Ovary (tissue), 3 donors: ENCODE measurements around the gene OR51E1.

ENCODE experiments used
- EP300 ChIP-seq: sonication (generic); formaldehyde crosslinking; IDR thresholded peaks from one replicate; pipeline ENCODE4 v1.6.1; 2017; ENCODE audit warnings: antibody characterized with exemption
- POLR2A ChIP-seq: fragments of 450-650 bp; IDR thresholded peaks from one replicate; pipeline ENCODE4 v1.6.1; 2017; ENCODE audit warnings: antibody characterized with exemption, mild to moderate bottlenecking, moderate library complexity
- TF ChIP-seq, protein P1 (sequence below), 3 donors: fragments of 450-650 bp in 2 of 3; fragments of 200-600 bp in 1 of 3; IDR thresholded peaks; one replicate each; pipeline versions ENCODE4 v1.5.1 to v1.8.0; 2016 to 2022; ENCODE audit warnings: antibody characterized with exemption in 3 of 3, mild to moderate bottlenecking in 1 of 3
- donor health status: DM: no; HTN: no; CAD: no.

DNA sequence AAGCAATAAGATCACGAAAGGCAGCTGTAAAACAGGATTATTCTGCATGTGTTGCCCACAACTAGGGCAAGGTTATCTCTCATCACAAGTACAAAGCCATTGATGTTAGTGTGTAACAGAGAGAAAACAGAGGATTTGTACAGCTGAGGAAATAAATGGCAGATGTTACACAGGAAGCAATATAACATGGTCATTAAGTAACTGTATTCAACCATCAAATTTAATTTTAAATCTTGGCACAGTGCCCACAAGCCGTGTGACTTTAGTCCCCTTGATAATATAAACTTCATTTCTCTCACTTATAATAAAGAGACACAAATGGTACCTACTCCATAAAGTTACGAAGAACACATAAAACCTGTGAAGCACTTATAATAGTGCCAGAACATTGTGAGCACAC, 36.6 kb downstream of the OR51E1 start:
- TF ChIP-seq, protein P1, sequence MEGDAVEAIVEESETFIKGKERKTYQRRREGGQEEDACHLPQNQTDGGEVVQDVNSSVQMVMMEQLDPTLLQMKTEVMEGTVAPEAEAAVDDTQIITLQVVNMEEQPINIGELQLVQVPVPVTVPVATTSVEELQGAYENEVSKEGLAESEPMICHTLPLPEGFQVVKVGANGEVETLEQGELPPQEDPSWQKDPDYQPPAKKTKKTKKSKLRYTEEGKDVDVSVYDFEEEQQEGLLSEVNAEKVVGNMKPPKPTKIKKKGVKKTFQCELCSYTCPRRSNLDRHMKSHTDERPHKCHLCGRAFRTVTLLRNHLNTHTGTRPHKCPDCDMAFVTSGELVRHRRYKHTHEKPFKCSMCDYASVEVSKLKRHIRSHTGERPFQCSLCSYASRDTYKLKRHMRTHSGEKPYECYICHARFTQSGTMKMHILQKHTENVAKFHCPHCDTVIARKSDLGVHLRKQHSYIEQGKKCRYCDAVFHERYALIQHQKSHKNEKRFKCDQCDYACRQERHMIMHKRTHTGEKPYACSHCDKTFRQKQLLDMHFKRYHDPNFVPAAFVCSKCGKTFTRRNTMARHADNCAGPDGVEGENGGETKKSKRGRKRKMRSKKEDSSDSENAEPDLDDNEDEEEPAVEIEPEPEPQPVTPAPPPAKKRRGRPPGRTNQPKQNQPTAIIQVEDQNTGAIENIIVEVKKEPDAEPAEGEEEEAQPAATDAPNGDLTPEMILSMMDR (IDR thresholded peaks at IDR 0.05): no peak
- TF ChIP-seq EP300 (no peak), POLR2A (no peak)
